ENCODE results near the gene FOXP3. TPM values are rescaled to one million over a fixed set of nuclear protein-coding genes. Genes with fewer than 3 reads are reported as not detected.

FOXP3 gene
- total and polyA plus RNA-seq, 8 donors = 0.29 to 1.0 (median 0.50) TPM

GRCh38 chrX:49244207-49244606 lies 20.3 kb downstream of the FOXP3 start:
- Histone ChIP-seq H3K27me3 (no peaks in the 10 kb centered on the region), H3K4me3 (no peak overlapping the region), H3K9me3 (no peaks in the 10 kb centered on the region), H3K36me3 (peaks cover 0 to 69% of the 10 kb centered on the region in 2 donors), H3K4me1 (no peaks in the 10 kb centered on the region), H3K27ac (no peak overlapping the region)
- TF ChIP-seq CTCF (IDR thresholded peaks at IDR 0.05) = no peak
- no peak for ATAC-seq
- intact Hi-C loops (cut with DNase I) = no loop called here
- DNase-seq = no peak

- intact Hi-C loops (cut with DNase I) = no loop called here
- no peak overlapping the region for H3K27ac ChIP-seq
- no peaks in the 10 kb centered on the region for H3K9me3 ChIP-seq
- H3K4me3 ChIP-seq = no peak overlapping the region
- DNase-seq (no peak), ATAC-seq (no peak)
- H3K27me3 ChIP-seq = no peaks in the 10 kb centered on the region
- peaks cover 0 to 58% of the 10 kb centered on the region in 2 donors for H3K36me3 ChIP-seq
- TF ChIP-seq CTCF (IDR thresholded peaks at IDR 0.05) = no peak
- H3K4me1 ChIP-seq = no peaks in the 10 kb centered on the region
These were observed 21.3 kb downstream of the FOXP3 start for GRCh38 chrX:49243166-49243565.

- peaks cover 0 to 53% of the 10 kb centered on the region in 2 donors for H3K36me3 ChIP-seq
- TF ChIP-seq CTCF (IDR thresholded peaks at IDR 0.05) = no peak
- H3K27me3 ChIP-seq = no peaks in the 10 kb centered on the region
- no peaks in the 10 kb centered on the region for H3K4me1 ChIP-seq
- no peaks in the 10 kb centered on the region for H3K9me3 ChIP-seq
- no peak overlapping the region for H3K4me3 ChIP-seq
- intact Hi-C loops (cut with DNase I) = no loop called here
- ATAC-seq = no peak
- no peak overlapping the region for H3K27ac ChIP-seq
- DNase-seq = no peak
These were observed 21.9 kb downstream of the FOXP3 start for GRCh38 chrX:49242545-49243066.

- no peak for ATAC-seq
- intact Hi-C loops (cut with DNase I) = no loop called here
- H3K4me3 ChIP-seq = no peak overlapping the region
- H3K9me3 ChIP-seq = no peaks in the 10 kb centered on the region
- H3K27me3 ChIP-seq = no peaks in the 10 kb centered on the region
- peaks cover 0 to 19% of the 10 kb centered on the region in 2 donors for H3K36me3 ChIP-seq
- no peak for DNase-seq
- peaks cover 0 to 17% of the 10 kb centered on the region in 2 donors for H3K4me1 ChIP-seq
- no peak overlapping the region for H3K27ac ChIP-seq
- TF ChIP-seq CTCF (IDR thresholded peaks at IDR 0.05) = no peak
These were observed 25.8 kb downstream of the FOXP3 start for GRCh38 chrX:49238735-49239134.

- no peak for TF ChIP-seq CTCF (IDR thresholded peaks at IDR 0.05)
- ATAC-seq (peak; percentile 27), DNase-seq (peak in 2 of 4 donors; percentile 37 to 83)
- H3K9me3 ChIP-seq = no peaks in the 10 kb centered on the region
- peaks cover 0 to 17% of the 10 kb centered on the region in 2 donors for H3K4me1 ChIP-seq
- no peak overlapping the region for H3K4me3 ChIP-seq
- peaks cover 0 to 2% of the 10 kb centered on the region in 2 donors for H3K36me3 ChIP-seq
- H3K27ac ChIP-seq = peak overlapping the region in 1 of 2 donors; percentile 76
- intact Hi-C loops (cut with DNase I) = no loop called here
- H3K27me3 ChIP-seq = no peaks in the 10 kb centered on the region
These were observed 27.4 kb downstream of the FOXP3 start for GRCh38 chrX:49237060-49237459.

Data from left lung (tissue), 10 donors.